ENCODE data around the gene ARHGAP6.

DNA sequence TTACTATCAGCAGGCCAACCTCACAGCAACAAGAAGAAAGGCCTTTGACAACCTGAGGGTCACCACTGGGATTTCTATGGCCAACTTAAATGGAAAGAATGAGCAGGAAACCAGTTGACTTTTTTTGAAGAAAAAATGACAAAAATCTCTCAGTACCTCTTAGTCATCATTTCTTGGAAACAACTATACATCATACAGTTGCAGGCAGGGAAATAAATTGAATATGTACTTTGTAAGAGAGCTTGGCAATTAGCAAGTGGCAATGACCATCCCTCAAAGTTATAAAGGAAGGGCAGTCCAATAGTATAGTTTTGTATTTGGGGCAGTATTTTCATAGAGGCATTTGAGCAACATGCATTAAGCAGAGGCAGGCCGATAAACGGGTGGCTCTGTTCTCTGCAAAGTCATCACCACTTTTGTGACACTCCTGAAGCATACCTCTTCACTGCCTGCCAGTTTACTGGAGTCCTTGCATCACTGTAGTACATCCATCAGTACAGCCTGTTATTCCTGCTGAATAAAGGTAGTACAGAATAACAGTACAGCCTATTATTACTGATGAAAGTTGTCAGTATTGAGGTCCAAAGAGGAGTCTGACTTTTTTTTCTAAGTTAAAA, 455.8 kb downstream of the ARHGAP6 start:
- TF ChIP-seq, protein P1, sequence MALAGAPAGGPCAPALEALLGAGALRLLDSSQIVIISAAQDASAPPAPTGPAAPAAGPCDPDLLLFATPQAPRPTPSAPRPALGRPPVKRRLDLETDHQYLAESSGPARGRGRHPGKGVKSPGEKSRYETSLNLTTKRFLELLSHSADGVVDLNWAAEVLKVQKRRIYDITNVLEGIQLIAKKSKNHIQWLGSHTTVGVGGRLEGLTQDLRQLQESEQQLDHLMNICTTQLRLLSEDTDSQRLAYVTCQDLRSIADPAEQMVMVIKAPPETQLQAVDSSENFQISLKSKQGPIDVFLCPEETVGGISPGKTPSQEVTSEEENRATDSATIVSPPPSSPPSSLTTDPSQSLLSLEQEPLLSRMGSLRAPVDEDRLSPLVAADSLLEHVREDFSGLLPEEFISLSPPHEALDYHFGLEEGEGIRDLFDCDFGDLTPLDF (CRISPR knock-in tag; IDR thresholded peaks at IDR 0.05): no peak
- TF ChIP-seq YY1 (IDR thresholded peaks at IDR 0.05; ENCODE audit: borderline replicate concordance in 1 of 3, control insufficient read depth in 1 of 3, extremely low read depth in 1 of 3, insufficient read depth in 3 of 3, insufficient read length in 1 of 3, insufficient replicate concordance in 2 of 3, low read depth in 1 of 3, low read length in 2 of 3) (no peak), ZFP30 (CRISPR knock-in tag; IDR thresholded peaks at IDR 0.05; ENCODE audit: borderline replicate concordance) (no peak), FOS (IDR thresholded peaks at IDR 0.05; ENCODE audit: extremely low read depth, insufficient read length) (no peak), HCFC1 (IDR thresholded peaks at IDR 0.05; ENCODE audit: low read depth, low read length) (no peak)
